G401.6 (cell line): ENCODE data around the gene ATG7.

Experiments used
- FAIRE-seq: peaks from 2 replicates; lab custom pipeline; 2012; peaks lifted over from hg19 to GRCh38; lab: Jason Lieb, UNC

The ATG7 gene

DNA sequence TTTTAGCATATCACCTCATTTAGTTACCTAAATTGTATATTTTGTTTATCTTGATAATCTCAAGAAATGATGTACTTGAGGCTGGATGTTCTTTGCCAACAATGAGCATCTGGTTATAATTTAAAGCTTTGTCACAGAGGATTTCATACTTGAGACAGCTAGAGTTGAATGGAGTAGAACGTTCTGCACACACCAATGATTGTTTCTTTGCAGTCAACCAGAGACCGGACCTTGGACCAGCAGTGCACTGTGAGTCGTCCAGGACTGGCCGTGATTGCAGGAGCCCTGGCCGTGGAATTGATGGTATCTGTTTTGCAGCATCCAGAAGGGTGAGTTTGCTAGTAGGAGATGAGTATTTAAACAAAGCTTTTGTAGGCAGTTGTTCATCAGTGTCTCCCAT lies 90.4 kb downstream of the ATG7 start:
- no peak for FAIRE-seq

DNA sequence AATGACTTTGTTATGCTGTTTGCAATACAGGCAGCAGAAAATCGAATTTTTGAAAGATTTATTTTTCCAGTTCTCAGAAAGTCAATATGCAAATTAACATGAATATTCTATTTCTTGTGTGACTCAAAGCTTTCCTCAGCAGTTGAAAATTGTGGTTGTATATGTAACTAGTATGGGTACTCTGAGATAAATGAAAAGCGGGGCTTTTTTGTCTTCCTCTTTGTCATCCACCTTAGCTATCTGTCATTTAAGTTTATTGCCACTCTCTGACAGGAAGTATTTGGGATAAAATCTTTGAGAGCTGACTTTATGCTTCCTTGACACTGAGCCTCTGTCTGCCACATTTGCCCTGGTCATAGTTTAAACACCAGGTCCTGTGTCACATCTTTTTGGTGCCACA lies 91.5 kb downstream of the ATG7 start:
- FAIRE-seq, result no peak

DNA sequence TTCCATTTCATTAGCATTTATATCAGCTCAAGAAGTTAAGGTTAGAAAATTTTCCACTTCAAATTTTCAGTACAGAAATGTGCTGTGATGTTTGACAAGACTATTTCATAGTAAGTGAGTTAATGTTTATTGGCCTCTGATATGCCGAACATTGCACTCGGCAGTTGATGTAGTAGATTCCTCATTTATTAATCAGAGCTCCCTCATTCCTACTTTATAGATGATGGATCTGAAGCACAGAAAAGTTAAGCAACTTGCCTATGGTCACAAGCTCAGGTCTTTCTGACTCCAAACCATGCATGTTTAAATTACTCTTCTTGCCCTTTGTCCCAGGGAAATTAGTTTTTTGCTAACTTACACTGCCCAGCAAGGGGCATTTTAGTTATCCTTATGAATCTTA lies 92.0 kb downstream of the ATG7 start:
- no peak for FAIRE-seq

DNA sequence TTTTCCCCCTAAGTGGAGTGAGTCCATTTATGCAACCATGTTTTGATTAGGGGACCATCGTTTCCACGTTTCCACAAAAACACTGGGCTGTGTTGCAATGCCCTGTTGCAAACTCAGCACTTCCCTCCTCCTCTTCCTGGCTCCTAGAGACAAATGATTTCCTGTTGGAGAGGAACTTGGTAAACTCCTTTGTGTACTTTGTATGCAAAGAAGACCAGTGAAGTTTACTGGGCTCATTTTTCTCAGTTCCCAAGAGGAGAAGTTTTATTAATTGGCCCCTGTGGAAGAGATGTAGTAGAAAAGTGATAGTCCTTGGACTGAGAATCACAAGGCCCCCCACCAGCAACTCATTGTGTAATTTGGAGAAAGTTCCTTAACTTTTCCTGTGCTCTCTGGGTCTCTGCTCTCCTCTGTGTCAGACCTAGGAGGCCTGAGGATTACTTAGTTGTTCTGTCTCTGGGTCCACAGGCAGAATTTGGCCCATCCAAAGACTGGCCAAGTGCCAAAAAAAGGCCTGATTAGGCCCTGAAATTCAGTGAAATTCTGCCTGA lies 95.0 kb downstream of the ATG7 start:
- FAIRE-seq, result no peak

DNA sequence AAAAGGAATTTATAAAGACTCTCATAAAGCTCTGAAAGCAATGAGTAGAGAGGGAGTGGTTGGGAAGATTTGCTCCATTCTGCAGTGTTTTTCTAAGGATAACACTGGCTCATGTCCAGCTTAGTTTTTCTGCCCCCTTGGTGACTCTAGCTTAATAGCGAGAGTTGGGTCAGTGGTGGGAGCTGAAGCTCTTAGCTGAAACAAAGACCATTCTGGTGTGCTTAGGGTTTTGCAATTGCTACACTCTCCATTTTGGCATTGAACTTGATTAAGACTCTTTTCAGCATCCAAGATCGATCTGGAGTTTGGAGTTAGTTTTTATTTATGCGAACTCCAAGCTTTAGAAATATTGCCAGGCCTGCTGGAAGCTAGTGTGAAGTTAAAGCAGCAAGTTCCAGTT lies 98.0 kb downstream of the ATG7 start:
- FAIRE-seq, result no peak

DNA sequence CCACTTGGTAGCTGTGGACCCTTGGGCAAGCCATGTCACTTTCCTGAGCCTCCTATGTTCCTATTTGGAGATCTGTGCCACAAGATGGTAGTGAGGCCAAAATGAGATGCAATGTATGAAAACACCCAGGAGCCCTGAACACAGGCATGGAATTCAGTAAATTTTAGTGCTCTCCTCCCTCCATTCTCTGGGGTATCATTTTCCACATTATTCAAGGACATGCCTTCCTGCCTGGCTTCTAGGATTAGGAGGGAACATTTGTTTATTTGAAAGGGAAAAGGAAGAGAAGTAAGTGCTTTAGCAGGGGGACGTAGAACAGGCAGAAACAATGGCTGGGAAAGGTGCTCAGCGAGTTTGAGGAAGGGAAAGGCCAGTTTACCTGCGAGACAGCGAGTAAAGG lies 98.8 kb downstream of the ATG7 start:
- no peak for FAIRE-seq

DNA sequence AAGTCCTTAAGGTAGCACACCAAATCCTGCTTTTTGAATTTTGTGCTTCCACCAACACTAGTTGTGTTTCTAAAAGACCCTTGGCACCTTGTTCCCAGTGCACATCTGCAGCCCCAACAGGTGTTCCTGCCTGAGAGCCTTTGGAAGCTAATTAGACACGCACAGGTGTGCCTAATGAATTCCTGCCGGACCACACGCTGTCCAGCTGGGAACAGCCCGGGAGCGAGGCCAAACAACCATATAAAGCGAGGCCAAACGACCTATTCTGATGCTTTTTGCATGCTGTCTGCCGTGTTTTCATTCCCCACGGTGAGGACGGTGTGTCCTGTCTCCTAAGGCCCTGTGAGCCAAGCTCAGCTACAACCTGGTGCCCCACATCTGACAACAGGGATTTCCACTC lies 99.5 kb downstream of the ATG7 start:
- FAIRE-seq, result no peak

DNA sequence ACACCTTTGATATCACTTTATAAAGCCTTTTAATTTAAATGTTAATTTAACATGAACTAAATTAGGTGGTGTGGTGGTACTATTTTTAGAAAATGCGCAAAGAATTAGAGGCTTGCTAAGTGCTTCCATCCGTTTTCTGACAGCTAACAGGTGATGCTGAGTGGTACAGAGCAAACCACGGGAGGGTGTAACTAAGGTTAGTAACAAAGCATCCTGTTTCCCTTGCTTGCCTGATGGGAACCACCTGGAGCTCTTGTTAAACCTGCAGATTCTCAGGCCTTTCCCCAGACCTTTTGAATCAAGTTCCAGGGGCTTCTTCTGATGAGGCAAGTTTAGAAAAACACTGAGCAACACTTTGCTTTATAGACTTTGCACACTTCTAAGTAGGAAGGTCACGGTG lies 101.0 kb downstream of the ATG7 start:
- FAIRE-seq, result no peak

DNA sequence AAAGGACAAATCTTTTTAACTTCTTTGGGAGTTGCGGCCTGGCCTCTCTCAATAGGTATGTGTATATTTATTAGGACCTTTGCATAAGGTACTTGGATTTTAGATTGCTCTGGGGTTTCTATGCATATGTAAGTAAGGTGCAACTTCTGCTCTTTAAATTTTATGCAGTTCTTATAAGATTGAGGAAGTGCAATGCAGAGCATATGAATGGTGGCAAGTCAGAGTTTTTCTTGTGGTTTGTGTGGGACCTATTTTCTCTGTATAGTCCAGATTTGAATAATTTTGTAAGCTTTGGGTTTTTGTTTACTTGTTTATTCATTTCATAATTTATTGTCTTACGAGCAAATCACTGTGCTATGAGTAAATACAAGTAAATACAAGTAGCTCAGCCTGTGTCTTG lies 101.5 kb downstream of the ATG7 start:
- no peak for FAIRE-seq

DNA sequence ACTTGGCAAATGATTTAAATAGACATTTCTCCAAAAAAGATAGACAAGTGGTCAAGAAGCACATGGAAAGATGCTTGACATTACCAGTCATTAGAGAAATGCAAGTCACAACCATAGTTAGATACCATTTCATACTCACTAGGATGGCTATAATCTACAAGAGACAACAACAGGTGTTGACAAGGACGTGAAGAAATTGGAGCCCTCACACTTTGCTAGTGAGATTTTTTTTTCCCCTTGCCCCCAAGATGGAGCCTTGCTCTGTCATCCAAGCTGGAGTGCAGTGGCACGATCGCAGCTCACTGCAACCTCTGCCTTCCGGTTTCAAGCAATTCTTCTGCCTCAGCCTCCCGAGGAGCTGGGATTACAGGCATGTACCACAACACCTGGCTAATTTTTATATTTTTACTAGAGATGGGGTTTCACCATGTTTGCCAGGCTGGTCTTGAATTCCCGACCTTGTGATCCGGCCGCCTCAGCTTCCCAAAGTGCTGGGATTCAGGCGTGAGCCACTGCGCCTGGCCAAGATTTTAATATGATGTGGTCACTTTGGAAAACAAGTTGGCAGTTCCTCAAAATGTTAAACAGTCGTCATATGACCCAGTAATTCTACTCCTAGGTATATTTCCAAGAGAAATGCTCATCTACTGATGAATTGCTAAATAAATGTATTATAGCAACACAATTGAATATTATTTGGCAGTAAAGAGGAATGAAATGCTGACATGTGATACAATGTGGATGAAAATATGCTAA lies 103.3 kb downstream of the ATG7 start:
- no peak for FAIRE-seq

DNA sequence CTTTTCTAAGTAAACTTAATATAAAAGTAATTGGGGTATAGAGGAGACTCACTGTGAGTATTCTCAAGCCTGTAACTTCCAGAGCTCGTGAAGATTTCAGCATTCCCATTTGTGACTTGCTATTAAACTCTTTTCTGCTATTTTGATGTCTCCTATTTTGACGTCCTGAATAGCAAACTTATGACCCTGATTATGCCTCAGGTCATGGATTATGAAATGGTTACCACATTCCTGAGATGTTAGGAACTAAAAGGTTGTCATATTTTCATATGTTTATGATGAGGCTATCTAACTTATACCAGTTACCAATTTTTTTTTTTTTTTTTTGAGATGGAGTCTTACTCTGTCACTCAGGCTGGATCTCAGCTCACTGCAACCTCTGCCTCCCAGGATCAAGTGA lies 105.5 kb downstream of the ATG7 start:
- FAIRE-seq, result no peak

DNA sequence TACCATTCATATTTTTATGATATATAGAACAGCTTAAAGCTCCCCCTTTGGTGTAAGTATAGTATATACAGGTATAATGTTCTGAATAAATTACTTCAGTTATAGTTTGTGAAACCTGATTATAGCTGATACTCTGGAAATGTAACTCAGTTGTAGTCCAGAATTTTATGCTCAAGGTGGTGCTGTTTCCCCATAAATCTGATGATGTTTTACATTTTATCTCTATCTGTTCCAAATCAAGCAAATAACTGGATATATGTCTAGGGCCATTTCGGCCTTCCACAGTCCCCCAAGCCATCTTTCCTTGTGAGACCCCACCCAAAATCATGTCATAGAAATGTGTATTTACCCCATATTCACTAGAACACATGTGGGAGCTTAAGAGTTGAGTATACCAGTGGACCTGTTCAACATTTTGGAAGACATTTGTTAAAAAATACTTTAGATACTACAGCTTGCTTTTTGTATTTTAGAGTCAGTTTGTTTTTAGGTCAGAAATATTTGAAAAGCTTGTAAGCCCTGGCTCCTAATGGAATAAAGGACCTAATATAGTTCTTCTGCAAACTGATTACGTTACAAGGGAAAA lies 107.1 kb downstream of the ATG7 start:
- peak; percentile 87 for FAIRE-seq

DNA sequence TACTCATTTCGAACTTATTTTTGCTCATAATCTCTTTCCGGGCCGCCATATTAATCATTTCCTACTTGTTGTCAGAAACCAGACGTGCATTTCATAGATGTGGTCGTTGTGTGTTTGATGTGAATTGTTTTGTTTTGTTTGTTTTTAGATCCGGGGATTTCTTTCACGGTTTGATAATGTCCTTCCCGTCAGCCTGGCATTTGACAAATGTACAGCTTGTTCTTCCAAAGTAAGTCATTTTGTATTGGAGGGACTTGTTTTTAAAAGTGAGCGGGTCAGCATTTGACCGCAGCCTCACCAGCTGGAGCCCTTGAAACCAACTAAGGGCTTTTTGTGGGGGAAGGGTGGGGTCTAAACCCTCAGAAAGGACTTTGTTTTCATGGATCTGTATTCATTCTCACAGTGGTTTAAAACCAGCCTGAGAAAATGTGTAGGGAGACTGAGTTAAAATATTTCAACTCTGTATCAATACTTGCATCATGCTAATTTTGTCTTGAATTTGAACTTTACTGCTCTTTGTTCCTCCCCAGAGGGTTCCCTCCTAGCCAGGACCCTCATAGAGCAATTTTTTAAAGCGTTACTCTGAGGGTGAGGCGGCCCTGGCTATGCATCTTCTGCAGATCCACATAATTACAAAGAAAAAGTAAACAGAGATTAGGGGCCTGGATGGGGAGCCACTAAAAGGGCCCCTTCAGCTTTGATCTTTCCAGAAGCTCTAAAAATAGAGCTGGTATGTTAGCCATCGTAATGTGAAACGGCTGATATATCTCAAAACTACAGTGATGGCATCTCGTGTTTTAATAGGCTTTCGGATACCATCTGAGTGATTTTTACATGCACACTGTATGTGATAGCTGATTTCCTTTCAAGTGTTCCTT lies 107.9 kb downstream of the ATG7 start:
- FAIRE-seq, result no peak

DNA sequence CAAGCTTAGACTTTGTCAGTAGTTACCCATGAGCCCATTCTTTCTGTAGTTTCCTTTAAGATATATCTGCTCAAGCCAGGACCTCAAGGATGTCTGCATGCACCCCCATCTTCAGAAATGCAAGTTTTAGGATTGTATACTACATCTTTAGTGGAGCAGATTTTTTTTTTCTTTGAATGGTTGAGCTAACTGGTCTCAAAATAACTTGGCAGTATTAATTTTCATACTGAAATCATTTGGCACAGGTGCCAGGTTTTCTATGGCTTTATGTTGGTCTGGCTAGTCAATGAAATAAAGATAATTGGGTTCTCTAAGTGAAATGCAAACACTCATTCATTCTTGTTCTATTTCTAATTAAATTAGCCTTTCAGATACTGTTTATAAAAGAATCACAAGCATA lies 108.9 kb downstream of the ATG7 start:
- FAIRE-seq, result no peak

DNA sequence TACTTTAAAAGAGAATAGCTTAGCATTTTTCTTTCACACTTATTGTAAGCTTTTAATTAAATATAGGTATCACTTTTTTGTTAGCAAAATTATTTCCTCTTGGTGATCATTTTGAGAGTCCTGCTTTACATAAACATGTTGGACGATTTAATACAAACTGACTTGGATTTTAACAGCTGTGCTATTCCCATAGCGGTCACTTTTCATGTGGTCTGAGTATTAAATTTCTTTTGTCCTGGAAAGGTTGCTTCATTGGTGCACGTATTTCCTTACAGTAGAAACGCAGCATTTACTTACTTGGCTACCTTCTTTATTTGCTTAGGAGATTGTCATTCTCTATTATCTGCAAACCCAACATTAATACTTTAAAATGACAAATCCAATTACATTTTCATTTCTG lies 109.4 kb downstream of the ATG7 start:
- FAIRE-seq, result no peak

DNA sequence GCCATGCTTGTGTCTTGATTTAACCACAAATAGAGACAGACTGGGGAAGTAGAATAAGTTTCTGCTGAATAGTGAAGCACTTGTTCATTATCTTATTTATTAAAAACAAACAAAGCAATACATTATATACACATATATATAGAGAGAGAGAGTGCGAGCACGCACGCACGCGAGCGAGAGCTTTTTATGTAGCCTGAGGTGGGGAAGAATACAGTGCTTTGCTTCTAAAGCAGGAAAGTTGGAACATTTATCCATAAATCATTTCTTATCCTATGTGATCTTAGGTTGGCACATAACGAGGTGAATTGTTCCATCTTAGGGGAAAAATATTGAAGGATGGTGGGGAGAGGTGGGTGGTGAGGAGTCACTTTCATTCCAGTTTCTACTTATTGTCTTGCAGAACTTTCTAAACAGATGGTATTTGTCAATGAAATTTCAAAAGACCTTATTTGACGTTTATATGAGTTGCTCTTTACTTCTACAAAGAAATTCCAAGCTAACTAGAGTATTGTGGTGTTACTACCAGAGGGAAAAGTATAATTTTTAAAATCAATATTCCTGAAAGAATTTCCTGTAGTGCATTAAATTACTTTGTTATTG lies 110.0 kb downstream of the ATG7 start:
- FAIRE-seq, result no peak

DNA sequence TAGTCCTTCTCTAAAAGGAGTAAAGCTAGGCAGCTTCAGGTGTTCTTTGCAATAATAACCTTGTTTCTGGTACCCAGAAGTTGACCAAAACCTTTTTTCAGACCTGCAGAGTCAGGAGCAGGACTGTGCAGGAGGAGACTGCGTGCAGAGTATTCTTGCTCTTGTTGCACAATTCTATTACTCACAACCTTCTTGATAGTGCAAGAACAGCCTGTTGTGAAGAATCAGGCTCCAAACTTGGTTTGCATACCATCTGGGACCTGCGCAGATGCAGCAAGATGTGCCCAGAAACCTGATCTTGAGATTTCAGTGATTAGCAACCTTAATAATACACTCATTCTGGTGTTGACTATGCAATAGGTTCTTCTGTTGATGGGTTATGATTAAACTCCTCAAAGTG lies 111.9 kb downstream of the ATG7 start:
- no peak for FAIRE-seq

DNA sequence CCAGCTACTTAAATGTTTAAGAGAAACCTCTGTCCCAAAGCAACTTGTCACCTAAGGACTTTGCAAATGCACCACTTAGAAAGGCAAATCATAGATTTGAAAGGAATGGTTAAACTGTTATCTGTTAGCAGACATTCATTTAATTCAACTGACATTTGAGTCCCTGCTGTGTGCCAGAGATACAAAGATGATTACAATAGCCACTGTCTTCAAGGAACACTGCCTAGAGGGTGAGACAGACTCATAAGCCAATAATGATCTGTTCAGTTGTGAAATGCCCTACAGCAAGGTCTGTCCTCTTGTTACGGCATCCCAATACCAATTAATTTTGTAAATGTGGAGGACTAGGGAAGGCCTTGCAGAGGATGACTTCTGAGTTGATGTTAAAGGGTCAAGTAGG lies 113.1 kb downstream of the ATG7 start:
- FAIRE-seq, result no peak

DNA sequence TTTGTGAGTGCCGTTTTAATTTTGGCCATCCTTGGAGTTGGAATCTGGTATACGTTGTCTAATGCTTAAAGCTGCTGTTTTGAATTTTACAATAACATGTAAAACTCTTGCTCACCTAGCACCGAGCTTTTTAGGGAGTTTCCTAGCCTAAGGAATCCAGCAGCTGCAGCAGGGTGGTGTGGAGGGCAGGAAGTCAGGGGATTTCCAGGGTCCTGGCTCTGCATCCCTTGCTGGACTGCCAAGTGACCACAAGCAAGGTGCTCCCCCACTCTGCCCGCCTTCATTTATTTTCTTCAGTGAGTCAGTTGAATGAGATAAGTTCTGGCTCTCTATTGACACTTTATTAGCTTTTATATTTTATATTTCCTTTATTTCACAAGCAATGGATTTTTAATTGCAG lies 113.7 kb downstream of the ATG7 start:
- no peak for FAIRE-seq

DNA sequence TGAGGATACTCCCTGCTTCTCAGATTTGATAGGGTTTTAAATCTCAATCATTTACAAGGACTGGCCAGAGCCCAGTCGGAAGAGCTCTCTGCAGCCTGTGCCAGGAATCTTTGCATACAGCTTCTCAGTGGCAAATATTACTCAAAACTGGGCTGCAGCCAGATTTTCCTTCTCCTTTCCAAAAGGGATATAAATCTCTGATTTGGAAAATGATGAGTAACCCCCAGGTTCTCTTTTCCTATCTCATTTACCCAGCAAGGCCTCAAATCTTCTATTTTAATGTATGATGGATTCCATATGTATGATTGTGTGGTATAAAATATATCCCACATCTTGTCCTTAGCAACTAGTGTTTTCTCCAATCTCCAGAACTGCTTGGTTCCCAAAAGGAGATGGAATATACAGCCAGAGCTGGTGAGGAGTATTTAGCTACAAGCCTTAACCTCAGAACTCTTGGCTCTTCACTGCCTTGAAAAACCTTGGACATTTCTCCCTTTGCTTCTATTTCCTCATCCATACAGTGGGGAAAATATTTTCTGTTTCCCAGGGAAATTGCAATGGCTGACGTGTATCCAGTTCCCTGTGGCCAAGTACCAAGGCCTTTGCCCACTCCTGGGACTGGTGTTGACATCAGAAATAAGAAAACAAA lies 114.4 kb downstream of the ATG7 start:
- FAIRE-seq, result no peak

DNA sequence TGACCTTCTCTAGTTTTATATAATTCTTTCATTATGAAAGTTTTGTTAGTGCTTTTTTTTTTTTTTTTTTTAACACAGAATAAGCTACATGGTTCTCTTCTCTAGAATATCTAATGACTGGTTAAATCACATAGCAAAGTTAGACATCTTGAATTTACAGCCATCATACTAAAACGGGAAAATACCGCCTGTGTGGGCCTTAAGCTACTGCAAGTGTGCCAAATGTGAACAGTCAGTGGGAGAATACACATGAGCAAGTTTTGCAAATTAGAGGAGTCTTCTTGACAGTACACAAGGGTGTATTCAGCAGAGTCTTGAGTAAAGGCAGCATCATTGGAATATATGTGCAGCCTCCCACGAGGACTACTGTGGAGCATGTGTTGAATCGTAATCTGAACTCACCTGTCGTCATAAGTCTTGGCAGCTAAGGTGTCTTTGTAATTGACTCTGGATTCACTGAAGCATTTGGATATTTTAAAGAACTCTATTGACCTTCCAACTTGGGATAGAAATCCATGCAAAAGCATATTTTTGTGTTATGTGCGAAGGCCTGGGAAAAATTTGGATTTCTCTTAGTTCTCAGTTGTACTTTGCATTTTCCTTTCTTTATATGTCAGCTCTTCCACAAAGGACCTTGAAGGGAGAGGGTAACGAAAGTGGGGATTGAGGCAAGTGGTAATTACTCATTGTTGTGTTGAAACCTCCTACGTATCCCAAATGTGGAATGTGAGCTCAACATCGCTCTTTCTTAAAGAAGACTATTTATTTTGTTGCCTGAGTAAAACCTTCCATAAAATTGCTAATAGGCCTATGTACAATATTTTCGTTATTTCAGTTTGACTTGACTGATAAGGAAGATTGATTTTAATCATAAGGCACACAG lies 117.4 kb downstream of the ATG7 start:
- FAIRE-seq, result no peak
